HTR-8/SVneo (cell line): ENCODE results near the gene TTC24.
"Not testable (repeated sequence)": the region's sequence is repeated elsewhere in the genome, so short reads cannot be mapped to it uniquely, and the experiment has no call there.

Experiments
- DNase-seq: peaks from one replicate; pipeline ENCODE4 v3.0.0; 2011; ENCODE audit warnings: low spot score, mixed read lengths; ENCODE audit not compliant: insufficient read length
- FAIRE-seq: peaks from 2 replicates; lab custom pipeline; 2011; peaks lifted over from hg19 to GRCh38; lab: Jason Lieb, UNC

Gene TTC24

DNA sequence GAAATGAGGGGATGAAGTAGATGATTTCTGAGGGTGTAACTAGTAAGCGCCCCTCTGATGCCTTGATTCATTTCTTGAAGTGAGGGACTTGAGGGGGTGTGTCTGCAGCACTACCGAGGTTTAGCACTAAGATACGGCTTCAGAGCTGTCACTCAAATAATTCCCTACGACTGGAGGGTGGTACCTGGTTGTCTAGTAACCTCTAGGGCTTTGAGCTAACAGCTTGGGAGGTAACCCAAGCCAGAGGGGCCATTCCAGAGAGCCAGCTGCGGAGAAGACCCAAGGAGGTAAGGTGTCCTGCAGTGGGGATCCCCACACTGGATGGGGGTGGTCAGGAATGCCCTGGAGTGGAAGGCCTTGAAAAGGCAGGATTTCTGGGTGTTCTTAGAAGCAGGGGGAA, at the start of gene TTC24:
TSS of gene TTC24 (plus strand) at position 252 of the 400 bp plus-strand sequence. CDS start 1,642 bp downstream, outside the sequence.
- DNase-seq (no peak), FAIRE-seq (no peak)

DNA sequence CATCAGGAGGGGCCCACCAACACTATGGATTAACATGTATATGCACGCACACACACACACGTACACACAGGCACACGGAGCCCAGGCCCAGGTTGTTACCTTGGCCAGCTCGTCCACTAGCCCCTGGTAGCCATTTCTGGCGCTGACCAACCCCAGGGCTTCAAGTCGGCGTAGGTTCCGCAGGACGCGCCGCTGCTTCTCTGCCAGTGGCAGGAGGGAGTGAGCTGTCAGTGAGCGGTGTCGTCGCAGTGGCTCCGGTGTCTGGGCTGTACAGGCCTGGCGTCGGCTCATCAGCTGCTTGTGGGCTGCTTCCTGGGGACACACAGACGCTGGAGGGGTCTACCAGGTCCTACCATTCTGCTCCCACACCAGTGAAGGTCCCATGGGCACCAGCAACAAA, 49.5 kb upstream of the TTC24 start:
- DNase-seq (no peak), FAIRE-seq (no peak)

DNA sequence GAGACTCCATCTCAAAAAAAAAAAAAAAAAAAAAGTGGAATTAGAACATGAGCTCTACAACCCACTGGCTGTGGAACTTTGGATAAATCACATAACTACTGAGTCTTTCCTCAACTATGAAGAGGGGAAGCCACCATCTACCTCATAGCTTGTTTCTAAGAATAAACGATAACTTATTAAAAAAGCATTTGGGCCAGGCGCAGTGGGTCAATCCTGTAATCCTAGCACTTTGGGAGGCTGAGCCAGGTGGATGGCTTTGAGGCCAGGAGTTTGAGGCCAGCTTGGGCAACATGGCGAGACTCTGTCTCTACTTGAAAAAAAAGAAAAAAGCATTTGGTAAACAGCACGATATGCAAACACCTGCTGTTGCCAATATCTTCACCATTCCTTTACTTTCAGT, 47.1 kb upstream of the TTC24 start:
- DNase-seq (no peak), FAIRE-seq (no peak)

DNA sequence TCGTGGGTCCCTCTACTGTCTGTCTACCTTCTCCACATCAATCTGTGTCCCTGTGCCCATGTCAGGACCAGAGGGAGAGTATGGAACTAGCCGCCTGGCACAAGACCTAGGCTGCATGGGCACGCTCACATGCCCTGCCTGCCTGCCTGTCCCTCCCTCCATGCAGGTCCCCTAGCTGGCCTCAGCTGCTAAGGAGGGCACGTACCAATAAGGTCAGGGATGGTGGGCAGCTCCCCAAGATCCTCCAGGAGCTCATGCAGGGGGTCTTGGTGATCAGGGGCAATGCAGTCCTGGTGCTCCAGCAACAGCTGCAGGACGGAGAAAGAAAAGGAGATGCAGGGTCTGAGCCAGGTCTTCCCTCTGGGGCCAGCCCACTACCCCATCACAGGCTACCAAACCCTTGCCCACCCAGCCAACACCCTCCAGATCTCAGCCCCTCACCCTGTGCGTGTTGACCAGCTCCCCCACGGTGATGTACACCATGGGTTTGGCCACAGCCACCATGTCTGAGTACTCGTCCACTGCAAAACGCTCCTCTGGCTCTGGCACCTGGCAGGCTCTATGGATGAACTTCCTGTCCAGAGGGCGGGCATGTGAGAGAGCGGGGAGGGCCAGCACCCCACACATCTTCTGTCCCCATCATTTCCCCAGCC, 45.8 kb upstream of the TTC24 start:
- DNase-seq (no peak), FAIRE-seq (no peak)

DNA sequence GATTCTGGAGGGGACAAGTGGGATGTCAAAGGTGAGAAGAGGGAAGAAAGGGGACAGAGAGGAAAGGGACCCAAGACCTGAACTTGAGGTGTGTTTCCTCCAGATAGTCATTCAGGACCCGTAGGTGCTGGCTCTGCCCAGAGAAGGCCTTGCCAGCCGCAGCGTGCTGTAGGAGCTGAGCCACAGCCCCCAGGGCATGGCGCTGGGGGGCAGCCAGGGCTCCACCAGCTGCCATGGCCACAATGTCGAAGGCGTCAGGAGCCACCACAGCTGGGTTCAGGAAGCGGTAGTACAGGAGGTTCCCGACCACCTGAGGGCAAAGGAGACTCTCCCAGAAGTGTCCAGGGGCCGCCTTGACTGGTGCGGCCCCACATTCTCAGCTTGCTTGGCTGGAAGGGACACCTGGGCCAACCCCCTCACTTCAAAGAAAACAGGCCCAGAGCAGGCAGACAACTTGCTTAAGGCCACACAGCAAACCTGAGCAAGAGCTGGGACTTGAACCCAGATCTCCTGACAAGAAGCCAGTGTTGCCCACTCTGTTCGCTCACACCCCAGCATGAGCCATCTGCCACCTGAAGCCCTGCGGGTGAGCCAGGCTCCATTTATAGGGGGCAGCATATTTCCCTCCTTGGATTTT, 45.0 kb upstream of the TTC24 start:
- FAIRE-seq (no peak), DNase-seq (no peak)

DNA sequence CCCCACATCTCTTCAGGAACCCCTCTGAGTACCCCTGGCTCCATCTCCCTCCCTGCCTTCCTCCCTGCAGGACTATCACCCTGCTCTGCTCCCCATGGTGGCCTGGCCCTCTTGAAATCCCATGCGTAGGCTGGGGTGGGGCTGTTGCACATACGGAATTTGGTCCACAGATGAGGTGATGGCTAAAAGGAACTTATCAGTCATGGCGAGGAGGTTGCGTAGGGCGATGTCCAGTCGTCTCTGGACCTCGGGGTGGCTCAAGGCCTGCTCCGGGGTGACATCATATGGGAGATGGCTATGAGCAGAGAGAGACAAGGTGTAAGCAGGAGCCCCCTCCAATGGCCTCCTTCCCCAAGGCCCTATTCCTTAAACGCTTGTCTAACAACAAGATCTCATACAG, 42.5 kb upstream of the TTC24 start:
- DNase-seq, result no peak
- FAIRE-seq, result no peak

DNA sequence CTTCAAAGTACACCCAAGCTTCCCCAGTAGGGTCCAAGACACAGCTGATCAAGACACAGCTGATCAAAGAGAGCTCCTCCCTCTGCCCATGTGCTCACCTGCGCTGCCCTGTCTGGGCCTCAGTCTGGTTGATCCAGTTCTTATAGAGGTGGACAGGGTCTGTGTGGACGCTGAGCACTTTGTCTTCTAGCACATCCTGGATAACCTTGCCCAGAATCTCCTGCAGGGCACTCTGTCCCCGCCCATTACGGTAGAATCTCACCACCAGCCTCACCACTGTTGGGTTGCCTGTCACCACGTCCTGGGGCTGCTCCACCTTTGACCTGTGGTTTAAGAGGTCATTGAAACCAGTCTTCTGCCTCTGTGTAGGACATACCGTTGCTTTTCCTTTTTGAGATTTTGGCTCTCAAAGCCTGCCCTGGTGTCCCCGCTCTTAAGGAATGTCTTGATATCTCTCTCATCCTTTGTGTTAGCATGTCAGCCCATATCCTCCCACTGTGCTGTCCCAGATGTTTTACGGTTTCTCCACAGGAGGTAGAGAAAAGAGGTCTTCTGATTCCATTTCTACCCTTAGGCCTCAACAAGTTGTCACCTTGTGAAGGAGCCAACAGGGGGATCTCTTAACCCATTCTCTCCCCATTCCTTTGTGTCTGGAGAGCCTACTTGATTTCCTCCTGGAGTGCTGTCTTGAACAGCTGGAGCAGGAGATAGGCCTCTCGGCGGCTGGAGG, 40.6 kb upstream of the TTC24 start:
- DNase-seq (no peak), FAIRE-seq (no peak)

DNA sequence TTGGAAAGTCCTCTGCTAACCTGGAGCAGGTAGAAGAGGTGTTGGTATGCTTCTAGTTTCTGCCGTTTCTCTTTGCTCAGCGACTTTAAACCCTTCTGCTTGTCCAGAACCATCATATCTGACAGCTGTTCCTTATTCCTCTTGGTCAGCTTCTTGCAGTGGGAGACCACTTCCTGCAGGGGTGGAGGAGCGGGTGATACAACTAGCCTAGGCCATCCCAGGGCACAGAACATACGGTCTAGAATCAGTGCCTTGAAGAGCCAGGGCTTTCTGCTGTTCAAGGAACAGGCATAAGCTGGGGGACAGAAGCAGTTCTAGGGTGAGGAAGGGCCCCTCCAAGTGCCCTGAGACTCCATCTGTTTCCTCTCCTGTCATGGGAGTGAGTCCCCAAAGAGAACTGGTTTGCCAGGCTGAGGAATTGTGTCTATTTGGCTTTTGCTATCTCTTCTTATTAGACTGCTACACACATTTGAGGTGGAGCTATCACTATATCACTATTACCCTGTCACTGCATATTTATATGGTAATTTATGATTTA, 39.6 kb upstream of the TTC24 start:
- FAIRE-seq, result no peak
- no peak for DNase-seq

DNA sequence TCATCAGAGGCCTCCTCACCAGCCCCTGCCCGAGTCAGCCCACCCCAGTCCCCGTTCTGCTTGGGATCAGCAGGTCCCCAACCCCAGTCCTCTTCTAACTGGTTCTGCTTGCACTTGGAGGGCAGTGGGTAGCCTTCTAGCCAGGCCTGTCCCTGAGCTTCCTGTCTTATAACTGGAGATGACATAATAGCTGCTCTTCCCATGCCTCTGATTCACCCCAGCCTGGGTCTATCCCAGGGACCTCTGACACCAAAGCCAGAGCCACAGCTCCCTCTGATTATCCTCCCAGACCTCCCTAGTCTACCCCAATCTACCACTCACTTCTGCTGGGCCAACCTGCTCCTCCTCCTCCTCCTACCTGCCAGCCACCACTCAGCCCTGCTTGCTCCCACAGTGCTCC, 38.6 kb upstream of the TTC24 start:
- FAIRE-seq (no peak), DNase-seq (no peak)

DNA sequence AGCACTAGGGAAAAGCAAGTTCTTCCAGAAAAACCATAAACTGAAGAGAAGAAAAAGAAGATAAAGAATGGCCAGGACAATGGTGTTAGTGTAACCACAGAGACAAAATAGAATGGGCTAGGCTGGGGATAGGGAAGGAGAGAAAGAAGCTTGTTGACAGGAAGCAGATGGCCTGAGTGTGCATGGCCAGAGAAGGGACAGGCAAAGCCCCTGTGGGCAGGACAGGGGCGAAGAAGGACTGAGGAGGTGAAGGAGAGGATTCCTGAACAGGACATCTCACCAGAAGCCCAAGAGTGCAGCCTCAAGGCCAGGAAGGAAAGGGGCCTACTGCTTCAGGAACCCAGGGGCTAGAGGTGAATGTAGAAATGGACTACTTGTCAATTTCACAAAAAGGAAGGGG, 36.5 kb upstream of the TTC24 start:
- no peak for FAIRE-seq
- DNase-seq, result no peak

DNA sequence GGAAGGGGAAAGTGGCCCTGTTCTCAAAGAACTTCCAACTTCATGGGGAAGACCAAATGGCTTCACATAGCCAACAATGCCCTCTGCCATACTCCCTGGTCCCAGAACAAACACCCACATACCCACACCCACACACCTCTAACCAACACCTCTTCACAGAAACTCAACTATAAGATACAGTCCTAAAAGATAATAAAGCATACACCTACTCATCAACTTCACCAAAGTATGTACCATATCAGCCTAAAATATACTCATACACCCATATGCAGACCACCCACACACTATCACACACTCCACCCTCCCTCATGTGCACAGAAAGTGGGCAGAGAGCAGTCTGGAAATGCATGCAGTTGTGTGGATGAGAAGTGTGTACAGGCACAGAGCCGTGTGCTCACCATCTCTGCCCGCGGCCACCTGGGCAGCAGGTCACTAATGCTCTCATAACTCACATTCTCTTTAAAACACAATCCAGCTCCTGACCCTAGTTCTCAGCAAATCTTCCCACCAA, 34.9 kb upstream of the TTC24 start:
- FAIRE-seq (no peak), DNase-seq (no peak)

DNA sequence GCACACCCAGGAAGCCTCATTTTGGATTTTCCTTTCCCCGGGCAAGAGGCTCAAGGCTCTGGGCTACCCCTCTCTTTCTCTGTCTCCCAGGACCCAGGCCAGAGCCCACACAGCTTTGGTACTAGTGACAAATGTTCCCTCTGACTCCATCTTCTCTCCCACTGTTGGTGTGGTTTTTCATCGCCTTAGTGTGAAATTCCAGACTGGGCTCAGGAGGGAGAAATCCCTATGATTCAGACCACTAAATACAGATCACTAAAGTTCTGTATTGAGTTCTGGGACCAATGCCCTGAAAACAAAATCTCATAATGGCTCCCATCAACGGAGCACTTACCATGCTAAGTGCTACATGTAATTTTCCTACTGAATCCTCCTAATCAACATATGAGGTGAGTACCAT, 33.3 kb upstream of the TTC24 start:
- DNase-seq (no peak), FAIRE-seq (no peak)

DNA sequence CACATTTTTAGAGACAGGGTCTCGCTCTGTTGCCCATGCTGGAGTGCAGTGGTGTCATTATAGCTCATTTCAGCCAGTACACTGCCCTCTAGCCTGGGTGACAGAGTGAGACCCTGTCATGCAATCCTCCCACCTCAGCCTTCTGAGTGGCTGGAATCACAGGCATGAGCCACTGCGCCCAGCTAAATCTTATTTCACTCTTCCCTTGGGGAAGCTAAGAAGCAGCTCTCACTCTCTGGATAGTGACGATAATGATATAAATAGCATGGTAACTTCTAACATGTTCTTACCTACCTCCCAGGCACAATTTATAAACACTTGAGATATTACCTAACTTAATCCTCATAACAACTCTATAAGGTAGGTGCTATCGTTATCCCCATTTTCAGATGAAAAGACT, 32.1 kb upstream of the TTC24 start:
- FAIRE-seq (no peak), DNase-seq (no peak)

DNA sequence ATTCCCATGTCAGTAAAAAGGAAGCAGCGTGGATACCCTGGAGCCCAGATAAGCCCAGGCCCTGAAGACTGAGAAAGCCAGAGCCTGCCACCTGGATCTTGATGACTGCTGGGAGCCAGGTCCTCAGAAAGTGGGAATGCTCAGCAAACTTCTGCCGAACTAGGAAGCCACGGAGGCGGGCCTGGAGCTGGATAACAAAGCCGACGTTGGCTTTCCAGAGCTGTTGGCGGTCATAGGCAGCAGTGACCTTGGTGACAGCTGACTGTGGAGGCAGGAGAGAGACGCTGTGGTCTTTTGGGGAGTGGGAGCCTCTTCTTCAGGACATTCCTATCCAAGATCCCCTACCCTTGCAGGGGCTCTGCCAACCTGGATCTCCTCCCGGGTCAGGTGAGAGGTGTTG, 31.5 kb upstream of the TTC24 start:
- FAIRE-seq (no peak), DNase-seq (no peak)

DNA sequence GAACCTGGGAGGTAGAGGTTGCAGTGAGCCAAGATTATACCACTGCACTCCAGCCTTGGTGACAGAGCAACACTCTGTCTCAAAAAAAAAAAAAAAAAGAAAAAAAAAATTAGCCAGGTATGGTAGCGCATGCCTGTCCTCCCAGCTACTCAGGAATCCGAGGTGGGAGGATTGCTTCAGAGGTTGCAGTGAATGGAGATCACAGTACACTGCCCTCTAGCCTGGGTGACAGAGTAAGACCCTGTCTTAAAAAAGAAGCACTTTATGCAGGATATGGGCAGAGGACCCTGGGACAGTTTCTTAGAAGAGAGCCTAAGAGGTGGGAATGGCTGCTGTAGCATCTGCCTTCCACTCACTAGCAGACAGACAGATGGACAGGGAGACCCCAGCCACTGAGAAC, 30.1 kb upstream of the TTC24 start:
- FAIRE-seq (no peak), DNase-seq (no peak)

DNA sequence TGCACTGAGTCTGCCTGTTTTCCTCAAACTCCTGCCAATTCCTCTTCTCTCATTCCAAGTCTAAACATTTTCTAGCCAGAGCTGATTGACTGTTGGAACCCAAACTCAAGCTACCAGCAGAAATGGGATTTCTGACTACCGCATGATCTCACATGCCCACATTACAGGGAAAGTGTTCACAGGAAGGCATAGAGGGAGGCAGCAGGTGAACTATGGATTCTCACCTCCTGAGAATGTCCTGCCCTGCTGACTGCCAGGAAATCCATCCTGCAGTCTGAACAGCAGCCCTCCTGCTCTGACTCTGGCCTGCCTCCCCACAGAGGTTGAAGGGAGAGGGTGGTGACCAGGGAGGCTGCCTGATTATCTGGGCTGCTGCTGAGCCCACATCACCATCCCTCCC, 29.7 kb upstream of the TTC24 start:
- FAIRE-seq (no peak), DNase-seq (no peak)

DNA sequence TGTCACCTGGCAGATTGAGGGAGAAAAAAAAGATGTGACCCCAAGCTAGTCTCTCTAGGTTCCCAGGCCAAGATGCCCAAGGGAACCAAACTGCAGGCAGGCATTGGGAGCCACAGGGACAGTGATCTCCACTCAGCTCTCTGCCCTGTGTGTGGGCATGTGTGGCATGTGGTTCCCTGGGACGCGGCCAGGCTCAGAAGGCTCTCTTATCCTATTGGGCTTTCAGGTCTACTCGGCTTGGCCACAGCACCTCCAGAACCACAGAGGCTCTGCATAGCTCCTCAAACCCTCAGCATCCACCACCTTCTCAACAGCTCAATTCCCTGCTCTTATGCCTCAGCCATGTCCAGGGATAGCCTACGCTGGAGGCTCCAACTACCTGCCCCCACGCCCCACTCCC, 29.2 kb upstream of the TTC24 start:
- DNase-seq (no peak), FAIRE-seq (no peak)

DNA sequence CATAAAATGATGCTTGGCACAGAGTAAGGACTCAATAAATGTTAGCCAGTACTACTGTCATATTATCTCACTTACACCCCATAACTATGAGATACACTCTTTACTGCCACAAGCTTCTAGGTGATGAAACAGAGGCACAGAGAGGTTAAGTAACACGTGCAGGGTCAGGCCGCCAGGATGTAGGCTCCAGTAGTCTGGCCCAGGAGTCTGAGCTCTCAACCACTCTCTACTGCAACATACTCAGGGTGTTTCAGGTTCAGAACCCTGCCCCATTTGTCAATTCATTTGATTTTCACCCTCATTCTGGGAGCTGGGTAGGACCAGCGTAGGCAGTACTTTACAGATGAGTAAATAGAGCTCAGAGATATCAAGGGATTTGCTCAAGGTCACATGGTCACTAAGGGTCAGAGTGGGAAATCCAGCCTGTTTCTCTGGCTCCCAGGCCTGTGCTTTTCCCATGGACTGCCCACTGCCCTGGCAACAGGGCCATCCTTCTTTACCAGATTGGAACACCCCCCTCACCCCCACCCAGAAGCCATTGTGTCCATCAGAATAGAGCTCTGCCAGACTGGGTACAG, 28.4 kb upstream of the TTC24 start:
- no peak for DNase-seq
- FAIRE-seq, result no peak

DNA sequence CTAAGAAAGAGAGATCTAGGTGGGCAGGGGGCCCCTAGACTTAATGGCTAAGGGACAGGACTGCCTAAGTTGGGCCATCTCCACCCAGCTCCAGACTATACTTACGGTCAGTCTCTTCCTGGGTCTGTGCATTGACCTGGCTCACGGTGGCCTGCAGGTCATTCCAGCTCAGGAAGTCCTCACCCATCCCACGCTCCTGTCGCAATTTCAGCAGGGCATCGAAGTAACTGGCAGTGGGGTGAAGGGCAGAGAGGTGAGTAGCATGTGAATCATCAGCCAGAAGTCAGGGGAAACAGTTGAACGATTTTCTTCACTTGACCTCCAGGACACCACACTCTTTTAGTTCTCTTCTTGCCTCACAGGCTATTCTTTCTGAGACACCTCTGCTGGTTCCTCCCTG, 27.7 kb upstream of the TTC24 start:
- FAIRE-seq (no peak), DNase-seq (no peak)

DNA sequence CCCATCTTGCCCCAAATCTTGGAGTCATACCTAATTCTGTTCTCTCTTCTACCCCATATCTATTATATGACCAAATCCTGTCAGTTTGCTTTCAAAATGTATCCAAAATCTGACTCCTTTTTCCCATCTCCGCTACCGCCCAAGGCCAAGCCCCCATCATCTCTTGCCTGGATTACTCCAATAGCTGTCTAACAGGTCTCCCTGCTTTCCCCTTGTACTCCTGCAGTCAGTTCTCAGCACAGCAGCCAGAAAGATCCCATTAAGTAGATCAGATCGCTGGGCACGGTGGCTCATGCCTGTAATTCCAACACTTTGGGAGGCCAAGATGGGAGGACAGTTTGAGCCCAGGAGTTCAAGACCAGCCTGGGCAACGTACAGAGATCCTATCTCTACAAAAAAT, 27.0 kb upstream of the TTC24 start:
- no peak for DNase-seq

DNA sequence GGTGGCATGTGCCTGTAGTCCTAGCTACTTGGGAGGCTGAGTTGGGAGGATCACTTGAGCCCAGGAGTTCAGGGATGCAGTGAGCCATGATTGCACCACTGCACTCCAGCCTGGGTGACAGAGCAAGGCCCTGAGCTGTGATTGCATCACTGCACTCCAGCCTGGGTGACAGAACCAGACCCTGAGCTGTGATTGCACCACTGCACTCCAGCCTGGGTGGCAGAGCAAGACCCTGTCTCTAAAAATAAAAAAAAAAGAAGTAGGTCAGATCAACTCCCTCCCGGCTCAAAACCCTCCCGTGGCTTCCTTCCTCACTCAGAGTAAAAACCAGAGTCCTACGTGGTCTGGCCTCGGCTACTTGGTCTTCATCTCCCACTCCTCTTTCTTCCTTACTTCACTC, 26.6 kb upstream of the TTC24 start:
- DNase-seq, FAIRE-seq: not testable (repeated sequence)

More for the DNA sequence above, 27.0 kb upstream of the TTC24 start:
- no peak for FAIRE-seq
